ENCODE measurements around the gene C16orf74.

C16orf74 gene

DNA sequence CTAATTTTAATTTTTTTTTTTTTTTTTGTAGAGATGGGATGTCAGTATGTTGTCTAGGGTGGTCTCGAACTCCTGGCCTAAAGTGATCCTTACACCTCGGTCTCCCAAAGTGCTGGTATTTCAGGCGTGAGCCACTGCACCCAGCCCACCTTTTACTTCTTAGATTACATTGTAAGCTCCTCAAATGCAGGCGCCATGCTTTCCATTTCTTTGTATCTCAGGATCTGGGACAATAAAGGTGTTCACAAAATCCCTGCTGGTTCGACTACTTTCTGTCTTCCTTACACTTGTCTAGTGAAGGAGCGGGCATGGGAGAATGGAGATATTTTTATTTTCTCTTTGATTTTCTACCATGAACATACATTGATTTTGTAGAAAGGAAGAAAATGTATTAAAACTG lies 23.2 kb upstream of the C16orf74 start:
- no peak for DNase-seq

- no peak for DNase-seq
Observed at GRCh38 chr16:85773044-85773443, 22.1 kb upstream of the C16orf74 start.

DNA sequence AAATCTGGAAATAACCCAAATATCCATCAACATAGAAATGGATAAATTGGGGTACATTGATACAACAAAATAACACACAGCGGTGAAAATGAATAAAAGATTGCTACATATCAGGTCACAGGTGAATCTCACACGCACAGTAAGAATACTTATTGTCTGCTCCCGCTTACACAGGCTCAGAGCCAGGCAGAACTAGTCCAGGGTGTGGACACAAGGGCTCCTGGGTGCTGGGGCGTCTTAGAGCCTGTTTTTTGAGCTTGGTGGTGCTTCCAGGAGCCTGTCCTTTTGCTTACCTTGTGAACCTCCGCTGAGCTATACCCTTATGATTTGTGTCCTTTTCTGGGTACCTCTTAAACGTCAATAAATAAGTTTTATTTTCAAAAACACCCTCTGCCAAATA lies 19.8 kb upstream of the C16orf74 start:
- DNase-seq = no peak

GRCh38 chr16:85768199-85768598 lies 17.3 kb upstream of the C16orf74 start:
- DNase-seq = peak; percentile 35

GRCh38 chr16:85767531-85767930 lies 16.6 kb upstream of the C16orf74 start:
- no peak for DNase-seq

DNA sequence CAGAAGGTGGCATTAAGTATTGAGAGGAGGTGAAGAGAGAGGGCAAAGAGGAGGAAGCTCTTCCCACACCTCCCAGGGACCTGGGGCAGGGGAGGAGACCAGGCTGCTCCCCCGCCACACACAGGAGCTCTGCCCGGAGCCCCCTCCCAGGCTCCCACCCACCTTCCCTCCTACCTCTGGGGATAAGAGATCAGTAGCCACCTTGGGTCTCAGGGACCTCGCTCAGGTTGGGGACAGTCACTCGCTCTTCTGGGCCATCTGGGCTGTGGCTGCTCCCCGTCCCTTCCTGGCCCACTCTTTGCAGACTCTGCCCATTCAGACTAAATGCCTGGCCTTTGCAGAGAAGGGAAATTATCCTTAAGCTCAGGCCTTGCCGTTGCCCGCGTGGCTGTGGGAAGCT lies 14.9 kb upstream of the C16orf74 start:
- DNase-seq = no peak

- DNase-seq = no peak
Observed at GRCh38 chr16:85765211-85765610, 14.3 kb upstream of the C16orf74 start.

DNA sequence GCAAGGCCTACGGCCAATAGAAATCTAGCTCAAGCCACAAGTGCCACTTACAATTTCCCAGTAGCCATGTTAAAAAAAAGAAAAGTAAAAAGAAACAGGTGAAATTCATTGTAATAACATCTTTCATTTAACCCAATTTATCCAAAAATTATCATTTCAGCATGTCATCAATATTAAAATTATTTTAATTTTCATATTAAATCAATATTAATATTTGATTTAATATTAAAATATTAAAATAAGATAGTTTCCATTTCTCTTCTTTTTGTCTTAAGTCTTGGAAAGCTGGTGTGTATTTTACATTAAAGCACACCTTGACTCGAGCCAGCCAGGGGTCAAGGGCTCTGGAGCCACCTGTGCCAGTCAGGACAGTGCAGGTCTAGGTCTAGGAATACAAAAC lies 12.7 kb upstream of the C16orf74 start:
- no peak for DNase-seq

- peak; percentile 37 for DNase-seq
Observed at GRCh38 chr16:85762970-85763369, 12.1 kb upstream of the C16orf74 start.

- no peak for DNase-seq
Observed at GRCh38 chr16:85761861-85762260, 11.0 kb upstream of the C16orf74 start.

GRCh38 chr16:85759631-85760419 lies 8.9 kb upstream of the C16orf74 start:
- peak; percentile 55 for DNase-seq

GRCh38 chr16:85759136-85759535 lies 8.2 kb upstream of the C16orf74 start:
- no peak for DNase-seq

DNA sequence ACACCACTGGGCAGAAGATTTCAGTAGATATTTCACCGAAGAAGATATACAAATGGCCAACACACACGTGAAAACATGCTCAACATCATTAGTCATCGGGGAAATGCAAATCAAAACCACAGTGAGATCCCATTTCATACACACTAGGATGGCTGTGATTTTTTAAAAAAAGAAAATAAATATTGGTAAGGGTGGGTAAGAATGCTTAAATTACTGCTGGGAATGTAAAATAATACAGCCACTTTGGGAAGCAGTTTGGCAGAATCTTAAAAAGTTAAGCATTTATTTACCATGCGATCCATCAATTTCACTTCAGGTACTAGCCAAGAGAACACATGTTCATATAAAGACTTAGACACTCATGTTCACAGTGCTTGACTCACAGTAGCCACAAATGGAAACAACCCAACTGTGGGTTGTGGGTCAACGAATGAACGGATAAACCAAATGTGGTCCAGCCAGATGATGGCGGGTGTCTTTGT lies 6.5 kb upstream of the C16orf74 start:
- no peak for DNase-seq

DNA sequence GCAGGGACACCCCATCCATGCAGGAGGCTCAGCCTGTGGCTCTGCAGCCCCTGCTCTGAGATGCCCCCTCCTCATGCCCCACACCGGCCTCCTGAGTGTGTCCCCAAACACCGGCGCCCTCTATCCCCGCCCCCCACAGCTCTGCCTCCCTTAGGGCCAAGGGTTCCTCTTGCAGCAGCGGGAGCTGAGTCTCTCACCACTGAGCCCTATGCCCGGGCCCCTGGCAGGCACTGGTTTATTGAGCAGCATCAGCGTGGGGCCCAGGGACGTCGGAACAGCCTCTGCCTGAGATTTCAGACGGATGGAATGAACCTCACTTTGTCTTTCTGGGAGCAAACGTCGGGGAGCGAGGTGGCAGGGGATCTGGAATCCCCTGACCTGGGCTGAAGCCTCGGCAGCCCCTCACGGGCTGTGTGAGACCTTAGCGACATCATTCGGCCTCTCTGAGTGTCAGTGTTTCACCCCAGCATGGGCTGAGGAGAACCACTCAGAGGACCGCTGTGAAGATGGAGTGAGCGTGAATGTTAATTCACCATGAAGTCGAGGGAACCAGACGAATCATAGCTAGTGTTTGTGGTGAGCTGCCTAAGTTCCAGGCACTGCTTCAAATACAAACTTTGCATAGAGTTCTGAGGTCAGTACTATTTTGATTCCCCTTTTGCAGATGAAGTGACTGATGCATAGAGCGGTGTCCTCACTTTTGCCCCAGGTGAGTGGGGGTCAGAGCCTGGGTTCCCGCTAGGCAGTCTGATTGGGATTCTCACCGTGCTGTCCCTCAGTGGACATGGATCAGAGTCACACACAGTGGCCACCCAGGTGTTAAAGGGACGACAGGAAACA lies 5.3 kb upstream of the C16orf74 start:
- no peak for DNase-seq

GRCh38 chr16:85754413-85754812 lies 3.5 kb upstream of the C16orf74 start:
- DNase-seq = peak; percentile 47

DNA sequence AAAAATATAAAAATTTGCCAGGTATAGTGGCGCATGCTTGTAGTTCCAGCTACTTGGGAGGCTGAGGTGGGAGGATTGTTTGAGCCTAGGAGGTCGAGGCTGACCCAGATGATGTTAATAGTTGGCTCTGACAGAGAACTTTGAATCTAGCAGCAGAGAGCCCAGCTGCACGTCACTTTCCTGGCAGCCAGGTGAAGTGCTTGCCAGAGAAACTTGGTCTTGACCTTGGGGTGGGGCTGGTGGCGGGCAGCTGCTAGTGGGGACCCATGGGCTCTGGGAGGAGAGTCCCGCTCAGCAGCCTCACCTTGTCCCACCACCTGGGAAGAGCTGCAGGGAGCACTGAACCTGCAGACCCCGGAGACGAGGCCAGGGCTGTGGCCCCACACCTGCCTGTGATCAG lies 3.1 kb upstream of the C16orf74 start:
- no peak for DNase-seq

DNA sequence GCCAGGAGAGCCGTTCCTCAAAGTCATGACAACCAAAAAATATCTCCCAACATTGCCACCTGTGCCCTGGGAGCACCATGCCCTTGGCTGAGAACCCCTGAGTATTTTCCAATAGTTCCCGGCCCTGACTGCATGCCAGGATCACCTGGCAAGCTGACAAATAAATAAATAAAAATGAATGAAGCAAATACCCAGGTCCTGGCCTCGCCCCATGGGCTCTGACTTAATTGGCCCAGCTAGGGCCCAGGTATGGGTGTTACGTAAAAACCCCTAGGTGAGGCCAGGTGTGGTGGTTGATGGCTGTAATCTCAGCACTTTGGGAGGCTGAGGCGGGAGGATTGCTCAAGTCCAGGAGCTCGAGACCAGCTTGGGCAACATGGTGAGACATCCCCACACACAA lies 2.7 kb upstream of the C16orf74 start:
- DNase-seq = peak; percentile 72

DNA sequence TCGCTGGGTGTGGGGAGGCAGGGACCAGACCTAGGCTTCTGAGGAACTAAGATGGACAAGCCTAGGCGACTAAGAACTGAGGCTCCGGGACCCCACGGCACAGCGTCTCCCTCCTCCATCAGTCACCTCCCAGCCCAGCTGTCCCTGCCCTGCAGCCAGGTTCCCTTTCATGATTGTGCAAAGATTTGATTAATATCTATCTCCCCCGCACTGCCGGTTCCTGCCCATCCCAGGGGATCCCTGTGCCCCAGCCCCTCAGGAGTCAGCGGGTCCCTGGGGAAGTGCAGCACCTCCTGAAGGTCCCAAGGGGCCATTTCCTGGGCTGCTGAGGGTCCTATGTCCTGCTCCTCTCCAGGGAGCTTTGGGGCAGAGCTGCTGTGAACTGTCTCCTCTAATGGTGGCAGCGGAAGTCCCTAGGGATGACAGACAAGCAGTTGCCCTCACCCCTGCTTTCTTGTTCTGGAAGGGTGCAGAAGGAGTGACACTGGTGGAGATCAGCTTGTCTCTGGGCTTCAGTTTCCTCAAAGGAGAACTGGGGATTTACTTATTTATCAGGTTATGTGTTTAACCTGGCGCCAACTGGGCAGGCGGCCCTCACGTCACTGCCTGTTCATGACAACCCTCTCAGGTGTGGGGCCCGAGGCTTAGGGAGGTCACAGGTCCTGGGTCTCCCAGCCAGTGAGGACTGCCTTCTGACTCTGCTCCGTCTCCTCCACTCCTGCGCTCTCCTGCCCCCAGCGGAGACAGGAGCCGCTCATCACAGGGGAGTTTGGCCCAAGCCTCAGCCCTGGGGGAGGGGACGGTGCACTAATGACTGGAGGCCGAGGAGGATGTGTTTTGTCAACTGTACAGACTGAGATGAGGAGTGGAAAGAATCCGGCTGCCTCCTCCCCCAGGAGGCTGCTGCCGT lies 1.9 kb upstream of the C16orf74 start:
- DNase-seq = peak; percentile 81

DNA sequence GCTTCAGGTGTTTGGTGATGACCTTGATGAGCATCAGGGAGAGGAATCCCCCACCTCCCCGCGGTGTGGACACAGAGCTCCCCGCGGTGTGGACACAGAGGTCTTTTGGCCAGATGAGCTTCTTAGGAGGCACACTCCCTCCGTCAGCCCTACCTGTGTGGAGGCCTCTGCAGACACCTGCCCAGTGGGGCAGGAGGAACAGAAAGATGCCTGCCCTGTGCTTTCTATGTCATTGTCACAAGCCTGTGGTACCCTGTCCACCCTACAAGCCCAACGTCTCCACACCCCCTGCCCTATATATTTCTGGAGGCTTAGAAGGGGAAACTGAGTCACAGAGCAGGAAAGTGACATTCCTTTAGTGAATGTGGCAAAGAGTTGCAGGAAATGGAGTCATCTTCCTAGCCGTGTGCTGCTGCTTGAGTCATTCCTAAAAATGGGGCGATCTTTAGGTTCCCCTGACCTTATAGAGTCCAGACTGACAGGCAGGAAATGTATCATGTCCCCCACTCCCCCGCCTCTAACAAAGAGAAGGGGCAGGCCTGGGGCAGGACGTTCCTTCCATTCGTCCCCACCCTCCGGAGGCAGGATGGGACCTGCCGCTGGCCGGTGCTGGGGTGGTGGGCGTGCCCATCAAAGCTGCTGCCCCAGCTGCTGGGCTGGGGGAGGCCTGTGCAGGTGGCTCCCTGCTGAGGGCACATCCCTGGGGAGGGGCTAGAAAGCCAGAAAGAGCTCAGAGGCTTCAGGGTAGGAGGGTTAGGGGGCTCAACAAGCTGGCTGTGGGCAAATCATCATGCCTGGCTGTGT lies 1.0 kb upstream of the C16orf74 start:
- DNase-seq = peak; percentile 32

DNA sequence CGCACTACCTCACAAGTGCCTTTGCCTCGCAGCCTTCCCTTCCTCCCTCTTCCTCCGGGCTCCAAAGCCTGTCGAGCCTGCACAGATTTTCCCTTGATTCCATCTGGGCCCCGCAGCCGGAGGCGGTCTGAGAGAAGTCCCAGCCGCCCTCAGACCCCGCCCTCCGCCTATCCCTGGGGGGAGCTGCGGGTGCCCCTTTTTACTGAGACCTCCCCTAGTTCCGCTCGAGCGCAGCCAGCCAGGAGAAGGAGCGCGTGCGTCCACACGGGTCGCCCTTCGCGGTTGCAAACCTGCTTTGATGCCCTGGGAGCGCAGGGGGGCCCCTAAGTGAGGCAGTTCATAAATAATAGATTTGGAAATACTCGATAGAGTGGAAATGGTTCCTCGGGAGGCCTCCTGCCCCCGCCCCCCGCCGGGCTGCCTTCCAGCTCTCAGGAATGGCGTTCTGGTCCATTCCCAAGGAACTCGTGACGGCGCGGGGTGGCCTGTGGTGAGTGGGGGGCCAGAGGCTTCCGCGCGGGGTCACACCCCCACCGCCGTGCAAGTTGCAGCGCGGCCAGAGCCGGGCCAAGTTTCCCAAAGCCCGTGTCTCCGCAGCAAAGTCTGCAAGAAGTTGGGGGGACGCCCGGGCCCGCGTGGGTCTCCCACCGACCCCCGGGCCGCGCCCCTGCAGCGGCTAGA lies 610 bp downstream of the C16orf74 start:
- DNase-seq = peak; percentile 12

DNA sequence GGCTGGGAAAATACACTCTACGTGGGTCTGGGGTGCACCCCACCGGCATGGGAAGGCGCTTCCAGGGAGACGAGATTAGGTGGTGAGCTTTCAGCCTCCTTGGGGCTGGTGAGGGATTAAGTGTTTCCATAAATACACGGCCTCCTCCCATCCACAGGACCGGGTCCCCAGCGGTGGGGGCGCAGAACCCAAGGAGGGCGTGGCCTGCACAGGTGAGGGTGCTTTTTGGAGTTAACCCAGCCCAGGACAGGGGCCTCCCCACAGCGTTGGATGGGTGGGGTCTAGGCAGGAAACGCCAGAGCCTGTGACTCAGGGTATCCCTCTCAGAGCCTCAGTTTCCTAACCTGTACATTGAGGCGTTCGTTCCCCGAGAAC lies 1.1 kb downstream of the C16orf74 start:
- DNase-seq = no peak
